AG10803 (cell line): Measurements from ENCODE around the gene CORO2A.
"Not testable (repeated sequence)": the region's sequence is repeated elsewhere in the genome, so short reads cannot be mapped to it uniquely, and the experiment has no call there.

Experiments used
- DNase-seq: peaks from one replicate; pipeline ENCODE4 v3.0.0; 2010; ENCODE audit warnings: low read depth
- H3K4me3 ChIP-seq: 2 replicates; pipeline ENCODE4 v1.5.1; 2011; ENCODE audit warnings: mild to moderate bottlenecking, low read length, control low read depth
- CTCF ChIP-seq: conservative IDR thresholded peaks from 2 replicates; pipeline ENCODE4 v1.5.1; 2011; ENCODE audit warnings: mild to moderate bottlenecking, low read length, control low read depth, inconsistent platforms

Gene CORO2A

GRCh38 chr9:98094316-98094715 is 98.1 kb downstream of the CORO2A start:
- no peak for DNase-seq

DNA sequence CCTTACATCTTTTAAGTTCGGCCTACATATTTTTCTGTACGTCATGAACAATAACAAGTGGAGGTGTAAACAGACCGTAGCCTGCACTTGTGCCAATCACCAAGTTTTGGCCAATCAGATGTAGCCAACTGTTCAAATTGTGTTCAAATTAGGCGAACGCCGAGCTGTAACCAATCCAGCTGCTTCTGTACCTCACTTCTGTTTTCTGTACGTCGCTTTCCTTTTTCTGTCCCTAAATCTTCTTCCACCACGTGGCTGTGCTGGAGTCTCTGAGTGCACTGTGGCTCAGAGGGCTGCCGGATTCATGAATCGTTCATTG is 99.9 kb downstream of the CORO2A start:
- TF ChIP-seq CTCF = no peak
- no peak for DNase-seq
- H3K4me3 ChIP-seq = no peak overlapping the region

More at GRCh38 chr9:98094316-98094715, 98.1 kb downstream of the CORO2A start:
- no peak overlapping the region for H3K4me3 ChIP-seq
- no peak for TF ChIP-seq CTCF

- H3K4me3 ChIP-seq = no peak overlapping the region
- DNase-seq = peak; percentile 56
- TF ChIP-seq CTCF = no peak
Measured at GRCh38 chr9:98091735-98092612, 100.5 kb downstream of the CORO2A start.

GRCh38 chr9:98090674-98091073 is 101.8 kb downstream of the CORO2A start:
- DNase-seq, H3K4me3 ChIP-seq: not testable (repeated sequence)

GRCh38 chr9:98087420-98088354 is 104.8 kb downstream of the CORO2A start:
- DNase-seq = peak; percentile 50
- H3K4me3 ChIP-seq = peak overlapping the region; percentile 27
- no peak for TF ChIP-seq CTCF

DNA sequence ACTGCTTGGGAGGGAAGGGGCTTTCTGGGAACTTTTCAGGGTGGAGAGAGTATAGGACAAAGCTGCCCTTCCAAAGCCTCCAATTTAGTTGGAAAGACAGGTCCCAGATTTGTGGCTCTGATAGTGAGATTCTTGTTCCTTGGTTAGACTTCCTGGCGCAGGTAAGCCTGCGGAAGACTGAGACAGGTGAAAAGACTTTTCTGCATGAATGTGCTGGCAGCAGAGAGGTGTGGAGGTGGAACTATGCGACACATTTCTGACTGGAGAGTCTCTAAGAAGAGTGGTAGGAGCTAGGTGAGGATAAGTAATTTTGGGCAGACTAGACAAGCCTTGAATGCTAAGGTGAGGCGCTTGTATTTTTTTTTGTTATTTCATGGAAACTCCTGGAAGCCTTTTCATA is 106.0 kb downstream of the CORO2A start:
- no peak for DNase-seq
- H3K4me3 ChIP-seq = no peak overlapping the region
- TF ChIP-seq CTCF = no peak

GRCh38 chr9:98085944-98086343 is 106.5 kb downstream of the CORO2A start:
- no peak for TF ChIP-seq CTCF
- no peak for DNase-seq

More at GRCh38 chr9:98085944-98086343, 106.5 kb downstream of the CORO2A start:
- no peak overlapping the region for H3K4me3 ChIP-seq
